Measurements from ENCODE around the gene FBXW4. TPM values are rescaled to one million over a fixed set of nuclear protein-coding genes. Genes with fewer than 3 reads are reported as not detected.

Gene FBXW4
- total RNA-seq, 4 donors from 2014 or later, result 45.1 to 94.7 (median 64.3) TPM

DNA sequence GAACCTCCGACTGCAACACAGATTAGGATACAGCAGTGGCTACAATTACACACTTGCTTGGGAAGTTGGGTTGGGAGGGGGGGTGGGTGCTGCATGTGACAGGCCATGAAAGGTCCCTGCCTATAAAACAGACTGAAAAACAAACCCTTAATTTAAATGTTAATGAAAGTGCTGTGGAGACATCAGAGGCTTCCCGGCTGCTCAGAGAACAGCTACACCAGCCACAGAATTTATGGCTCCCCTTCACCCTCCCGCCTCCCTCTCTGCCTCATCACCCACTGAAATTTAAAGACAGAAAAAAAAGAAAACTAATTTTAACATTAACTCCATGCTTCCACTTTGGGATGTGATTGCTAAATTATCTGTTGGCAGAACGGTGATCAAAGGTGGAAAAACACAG is 34.7 kb downstream of the FBXW4 start:
- no peaks in the 10 kb centered on the region for H3K36me3 ChIP-seq
- no peaks in the 10 kb centered on the region for H3K27me3 ChIP-seq
- no peaks in the 10 kb centered on the region for H3K9me3 ChIP-seq
- TF ChIP-seq, protein P1, sequence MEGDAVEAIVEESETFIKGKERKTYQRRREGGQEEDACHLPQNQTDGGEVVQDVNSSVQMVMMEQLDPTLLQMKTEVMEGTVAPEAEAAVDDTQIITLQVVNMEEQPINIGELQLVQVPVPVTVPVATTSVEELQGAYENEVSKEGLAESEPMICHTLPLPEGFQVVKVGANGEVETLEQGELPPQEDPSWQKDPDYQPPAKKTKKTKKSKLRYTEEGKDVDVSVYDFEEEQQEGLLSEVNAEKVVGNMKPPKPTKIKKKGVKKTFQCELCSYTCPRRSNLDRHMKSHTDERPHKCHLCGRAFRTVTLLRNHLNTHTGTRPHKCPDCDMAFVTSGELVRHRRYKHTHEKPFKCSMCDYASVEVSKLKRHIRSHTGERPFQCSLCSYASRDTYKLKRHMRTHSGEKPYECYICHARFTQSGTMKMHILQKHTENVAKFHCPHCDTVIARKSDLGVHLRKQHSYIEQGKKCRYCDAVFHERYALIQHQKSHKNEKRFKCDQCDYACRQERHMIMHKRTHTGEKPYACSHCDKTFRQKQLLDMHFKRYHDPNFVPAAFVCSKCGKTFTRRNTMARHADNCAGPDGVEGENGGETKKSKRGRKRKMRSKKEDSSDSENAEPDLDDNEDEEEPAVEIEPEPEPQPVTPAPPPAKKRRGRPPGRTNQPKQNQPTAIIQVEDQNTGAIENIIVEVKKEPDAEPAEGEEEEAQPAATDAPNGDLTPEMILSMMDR (IDR thresholded peaks at IDR 0.05), result no peak
- TF ChIP-seq POLR2A (IDR thresholded peaks at IDR 0.05), result no peak
- intact Hi-C loops (cut with DNase I; ENCODE audit: low total_unique reads), result no loop called here
- no peak for DNase-seq
- H3K4me1 ChIP-seq, result no peaks in the 10 kb centered on the region
- H3K27ac ChIP-seq, result no peak overlapping the region
- no peak overlapping the region for H3K4me3 ChIP-seq

DNA sequence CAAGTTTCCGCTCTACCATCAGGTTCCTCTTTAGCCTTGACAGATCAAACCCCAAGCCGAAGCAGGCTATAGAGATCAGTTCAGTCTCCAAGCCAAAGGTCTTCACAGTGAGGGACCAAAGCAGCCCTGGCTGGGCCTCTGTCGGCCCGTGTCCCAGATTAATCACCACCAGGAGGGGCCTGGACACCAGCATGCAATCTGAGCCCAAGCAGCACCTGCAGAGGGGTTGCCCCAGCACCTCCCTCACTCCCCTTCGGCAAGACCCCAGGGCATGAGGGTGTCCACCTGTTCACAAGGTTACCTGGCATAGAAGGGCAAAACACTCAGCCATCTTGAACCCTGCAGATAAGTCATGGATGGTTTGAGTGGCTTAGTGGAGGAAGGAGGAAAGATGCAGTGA is 36.0 kb downstream of the FBXW4 start:
- no peak for DNase-seq
- no peaks in the 10 kb centered on the region for H3K9me3 ChIP-seq
- no peak overlapping the region for H3K27ac ChIP-seq
- no peak for TF ChIP-seq POLR2A (IDR thresholded peaks at IDR 0.05)
- TF ChIP-seq, protein P1 (IDR thresholded peaks at IDR 0.05), result no peak
- no peaks in the 10 kb centered on the region for H3K4me1 ChIP-seq
- no peak overlapping the region for H3K4me3 ChIP-seq
- H3K27me3 ChIP-seq, result no peaks in the 10 kb centered on the region
- H3K36me3 ChIP-seq, result no peaks in the 10 kb centered on the region
- intact Hi-C loops (cut with DNase I; ENCODE audit: low total_unique reads), result no loop called here

DNA sequence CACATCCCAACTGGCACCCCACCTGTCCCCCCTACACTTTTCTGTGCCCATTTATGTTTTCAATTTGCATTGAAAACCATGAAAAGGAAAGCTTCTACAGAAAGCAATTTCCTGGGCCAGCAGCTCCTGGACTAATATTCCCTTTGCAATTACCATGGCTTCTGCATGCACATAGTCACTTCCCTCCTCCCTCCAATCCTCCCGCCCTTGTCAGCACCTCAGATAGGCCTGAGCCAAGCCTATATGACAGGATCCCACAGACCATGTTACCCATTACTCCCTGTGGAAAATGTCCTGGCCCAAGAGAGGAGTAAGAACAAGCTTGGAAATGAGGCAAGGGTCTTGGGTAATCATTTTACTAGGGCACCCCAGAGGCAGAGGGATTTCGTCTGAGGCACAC is 38.1 kb downstream of the FBXW4 start:
- H3K4me3 ChIP-seq, result no peak overlapping the region
- DNase-seq, result no peak
- no peaks in the 10 kb centered on the region for H3K27me3 ChIP-seq
- no peaks in the 10 kb centered on the region for H3K4me1 ChIP-seq
- no peak overlapping the region for H3K27ac ChIP-seq
- intact Hi-C loops (cut with DNase I; ENCODE audit: low total_unique reads), result no loop called here
- no peaks in the 10 kb centered on the region for H3K9me3 ChIP-seq
- H3K36me3 ChIP-seq, result no peaks in the 10 kb centered on the region
- no peak for TF ChIP-seq POLR2A (IDR thresholded peaks at IDR 0.05)
- TF ChIP-seq, protein P1 (IDR thresholded peaks at IDR 0.05), result no peak

DNA sequence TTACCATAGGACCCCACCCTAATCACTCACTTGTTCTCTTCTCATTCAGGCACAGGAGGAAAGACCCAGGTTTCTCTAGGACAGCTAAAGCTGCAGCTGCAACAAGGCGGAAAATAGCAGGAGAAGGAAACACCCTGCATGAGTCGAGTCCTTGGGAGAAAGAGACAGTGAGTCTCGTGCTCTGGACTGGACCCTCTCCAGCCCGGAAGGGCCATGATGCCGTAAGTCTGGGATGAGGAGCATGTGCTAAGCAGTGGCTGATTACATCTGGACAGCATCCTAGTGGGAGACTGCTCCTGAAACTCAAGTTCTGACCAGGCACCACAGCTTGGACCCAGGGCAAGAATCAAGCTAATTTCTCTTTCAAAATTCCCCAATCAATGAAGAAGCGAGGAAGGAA is 39.4 kb downstream of the FBXW4 start:
- Histone ChIP-seq H3K36me3 (no peaks in the 10 kb centered on the region), H3K9me3 (no peaks in the 10 kb centered on the region), H3K27ac (no peak overlapping the region), H3K4me1 (no peaks in the 10 kb centered on the region), H3K4me3 (no peak overlapping the region), H3K27me3 (no peaks in the 10 kb centered on the region)
- intact Hi-C loops (cut with DNase I; ENCODE audit: low total_unique reads), result no loop called here
- peak in 1 of 2 donors; percentile 50 for DNase-seq
- TF ChIP-seq, protein P1 (IDR thresholded peaks at IDR 0.05), result no peak
- no peak for TF ChIP-seq POLR2A (IDR thresholded peaks at IDR 0.05)

DNA sequence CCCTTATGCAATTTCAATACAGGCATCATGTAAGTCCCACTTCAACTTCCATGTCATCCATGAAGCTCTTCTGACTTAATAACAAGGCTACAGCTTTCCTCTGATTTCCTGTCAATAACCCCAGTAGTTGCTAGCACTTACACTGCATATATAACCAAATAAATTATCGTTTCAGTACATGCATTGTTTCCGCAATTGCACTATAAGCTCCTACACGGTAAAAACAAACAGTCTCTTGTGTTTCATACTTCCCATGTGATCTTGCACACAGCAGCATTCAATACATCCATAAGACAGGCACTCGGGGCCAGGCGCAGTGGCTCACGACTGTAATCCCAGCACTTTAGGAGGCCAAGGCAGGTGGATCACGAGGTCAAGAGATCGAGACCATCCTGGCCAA is 41.4 kb downstream of the FBXW4 start:
- no peak overlapping the region for H3K27ac ChIP-seq
- no peak overlapping the region for H3K4me3 ChIP-seq
- H3K9me3 ChIP-seq, result no peaks in the 10 kb centered on the region
- TF ChIP-seq POLR2A (IDR thresholded peaks at IDR 0.05), result no peak
- TF ChIP-seq, protein P1 (IDR thresholded peaks at IDR 0.05), result no peak
- H3K4me1 ChIP-seq, result no peaks in the 10 kb centered on the region
- intact Hi-C loops (cut with DNase I; ENCODE audit: low total_unique reads), result no loop called here
- H3K36me3 ChIP-seq, result no peaks in the 10 kb centered on the region
- DNase-seq, result no peak
- H3K27me3 ChIP-seq, result no peaks in the 10 kb centered on the region

All from uterus (tissue), 4 donors.